ENCODE results near the gene ZNF44. TPM values are rescaled to one million over a fixed set of nuclear protein-coding genes. Genes with fewer than 3 reads are reported as not detected.

ZNF44 gene
- total RNA-seq, 1 experiment from 2014 or later, result 3.6 TPM

DNA sequence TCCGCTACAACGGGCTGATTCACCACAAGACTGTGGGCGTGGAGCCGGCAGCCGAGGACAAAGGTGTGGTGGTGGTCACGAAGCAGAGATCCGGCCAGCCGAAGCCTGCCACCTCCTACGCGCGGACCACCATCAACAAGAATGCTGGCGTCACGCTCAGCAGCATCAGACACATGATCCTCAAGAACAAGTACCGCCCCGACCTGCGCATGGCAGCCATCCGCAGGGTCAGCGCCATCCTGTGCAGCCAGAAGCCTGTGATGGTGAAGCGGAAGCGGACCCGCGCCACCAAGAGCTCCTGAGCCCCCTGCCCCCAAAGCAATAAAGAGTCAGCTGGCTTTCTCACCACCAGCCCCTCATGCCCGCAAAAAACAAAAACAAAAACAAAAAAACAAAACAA, 34.4 kb downstream of the ZNF44 start:
- Histone ChIP-seq H3K9me3 (ENCODE audit: control insufficient read depth in 1 of 2, insufficient read depth in 1 of 2, low read depth in 1 of 2, low read length in 2 of 2) (peaks cover 3 to 4% of the 10 kb centered on the region in 2 experiments; a peak in 2 of 4 replicates), H3K9ac (ENCODE audit: low read length) (no peak overlapping the region), H3K27ac (ENCODE audit: low read depth, low read length) (no peak overlapping the region), H3K9me2 (ENCODE audit: insufficient read depth) (no peaks in the 10 kb centered on the region), H3K36me3 (ENCODE audit: control insufficient read depth in 1 of 2, insufficient read depth in 2 of 2, low read length in 2 of 2) (no peaks in the 10 kb centered on the region), H3K4me2 (ENCODE audit: low read length) (no peak overlapping the region), H4K20me1 (ENCODE audit: insufficient read depth) (no peaks in the 10 kb centered on the region), H3K79me2 (ENCODE audit: insufficient read depth, low read length) (no peaks in the 10 kb centered on the region), H3K4me3 (replicated peaks in 1 of 2; ENCODE audit: low read depth in 1 of 2, low read length in 2 of 2) (no peak overlapping the region), H3K27me3 (ENCODE audit: insufficient read depth, low read length) (no peaks in the 10 kb centered on the region), H3K4me1 (ENCODE audit: control insufficient read depth in 1 of 2, insufficient read depth in 2 of 2, low read length in 2 of 2) (no peaks in the 10 kb centered on the region), H2AFZ (ENCODE audit: low read depth, low read length, poor library complexity, severe bottlenecking) (no peak overlapping the region)
- no TSS peak for BruUV-seq (replicated peaks)
- ChIA-PET RAD21 (ENCODE audit: low non-redundant PET in 1 of 2, low total read pairs in 2 of 2, uncharacterized antibody in 2 of 2, unreplicated experiment in 2 of 2) (no interaction called here), CTCF (no interaction called here), POLR2A (no interaction called here)
- TF ChIP-seq, protein P1, sequence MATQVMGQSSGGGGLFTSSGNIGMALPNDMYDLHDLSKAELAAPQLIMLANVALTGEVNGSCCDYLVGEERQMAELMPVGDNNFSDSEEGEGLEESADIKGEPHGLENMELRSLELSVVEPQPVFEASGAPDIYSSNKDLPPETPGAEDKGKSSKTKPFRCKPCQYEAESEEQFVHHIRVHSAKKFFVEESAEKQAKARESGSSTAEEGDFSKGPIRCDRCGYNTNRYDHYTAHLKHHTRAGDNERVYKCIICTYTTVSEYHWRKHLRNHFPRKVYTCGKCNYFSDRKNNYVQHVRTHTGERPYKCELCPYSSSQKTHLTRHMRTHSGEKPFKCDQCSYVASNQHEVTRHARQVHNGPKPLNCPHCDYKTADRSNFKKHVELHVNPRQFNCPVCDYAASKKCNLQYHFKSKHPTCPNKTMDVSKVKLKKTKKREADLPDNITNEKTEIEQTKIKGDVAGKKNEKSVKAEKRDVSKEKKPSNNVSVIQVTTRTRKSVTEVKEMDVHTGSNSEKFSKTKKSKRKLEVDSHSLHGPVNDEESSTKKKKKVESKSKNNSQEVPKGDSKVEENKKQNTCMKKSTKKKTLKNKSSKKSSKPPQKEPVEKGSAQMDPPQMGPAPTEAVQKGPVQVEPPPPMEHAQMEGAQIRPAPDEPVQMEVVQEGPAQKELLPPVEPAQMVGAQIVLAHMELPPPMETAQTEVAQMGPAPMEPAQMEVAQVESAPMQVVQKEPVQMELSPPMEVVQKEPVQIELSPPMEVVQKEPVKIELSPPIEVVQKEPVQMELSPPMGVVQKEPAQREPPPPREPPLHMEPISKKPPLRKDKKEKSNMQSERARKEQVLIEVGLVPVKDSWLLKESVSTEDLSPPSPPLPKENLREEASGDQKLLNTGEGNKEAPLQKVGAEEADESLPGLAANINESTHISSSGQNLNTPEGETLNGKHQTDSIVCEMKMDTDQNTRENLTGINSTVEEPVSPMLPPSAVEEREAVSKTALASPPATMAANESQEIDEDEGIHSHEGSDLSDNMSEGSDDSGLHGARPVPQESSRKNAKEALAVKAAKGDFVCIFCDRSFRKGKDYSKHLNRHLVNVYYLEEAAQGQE (IDR thresholded peaks at IDR 0.05; ENCODE audit: low read depth), result no peak
- no peak for TF ChIP-seq TCF7L2 (IDR thresholded peaks at IDR 0.05; ENCODE audit: borderline replicate concordance, extremely low read depth, insufficient read depth, insufficient read length)
- no peak for TF ChIP-seq FOSL1 (IDR thresholded peaks at IDR 0.05; ENCODE audit: low read depth)
- no peak for TF ChIP-seq RAD21 (IDR thresholded peaks at IDR 0.05; ENCODE audit: low read depth)
- no peak for TF ChIP-seq POLR2AphosphoS5 (IDR thresholded peaks at IDR 0.05; ENCODE audit: low read depth, low read length)
- ATAC-seq, result no peak
- no peak for DNase-seq (ENCODE audit: low read depth, low spot score)
- intact Hi-C loops (cut with micrococcal nuclease), result no loop called here

DNA sequence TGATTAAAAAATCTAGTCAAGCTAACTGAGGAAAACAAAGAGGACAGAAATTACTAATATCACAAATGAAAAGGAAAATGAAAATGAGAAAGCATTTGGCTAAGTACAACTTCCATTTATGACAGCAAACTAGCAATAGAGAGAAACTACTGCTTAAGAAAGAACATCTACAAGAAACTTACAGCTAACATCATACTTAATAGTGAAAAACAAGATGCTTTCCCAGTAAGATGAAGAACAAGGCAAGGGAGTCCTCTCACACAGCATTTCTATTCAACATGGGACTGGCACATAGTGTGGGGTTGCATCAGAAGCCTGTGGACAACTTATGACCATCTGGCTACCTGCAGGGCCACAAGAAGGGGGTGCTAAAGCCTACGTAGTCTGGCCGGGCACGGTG, 39.3 kb downstream of the ZNF44 start:
- H3K9me3 ChIP-seq (ENCODE audit: control insufficient read depth in 1 of 2, insufficient read depth in 1 of 2, low read depth in 1 of 2, low read length in 2 of 2), result peaks cover 4 to 5% of the 10 kb centered on the region in 2 experiments; a peak in 2 of 4 replicates
- no peak overlapping the region for H3K9ac ChIP-seq (ENCODE audit: low read length)
- H3K36me3 ChIP-seq (ENCODE audit: control insufficient read depth in 1 of 2, insufficient read depth in 2 of 2, low read length in 2 of 2), result no peaks in the 10 kb centered on the region
- BruUV-seq (replicated peaks), result no TSS peak
- H3K27ac ChIP-seq (ENCODE audit: low read depth, low read length), result no peak overlapping the region
- no peaks in the 10 kb centered on the region for H4K20me1 ChIP-seq (ENCODE audit: insufficient read depth)
- no peaks in the 10 kb centered on the region for H3K79me2 ChIP-seq (ENCODE audit: insufficient read depth, low read length)
- ChIA-PET POLR2A (no interaction called here), RAD21 (ENCODE audit: low non-redundant PET in 1 of 2, low total read pairs in 2 of 2, uncharacterized antibody in 2 of 2, unreplicated experiment in 2 of 2) (no interaction called here), CTCF (no interaction called here)
- H3K4me3 ChIP-seq (replicated peaks in 1 of 2; ENCODE audit: low read depth in 1 of 2, low read length in 2 of 2), result no peak overlapping the region
- H3K27me3 ChIP-seq (ENCODE audit: insufficient read depth, low read length), result no peaks in the 10 kb centered on the region
- no peak for ATAC-seq
- DNase-seq (ENCODE audit: low read depth, low spot score), result no peak
- H3K4me2 ChIP-seq (ENCODE audit: low read length), result no peak overlapping the region
- no peaks in the 10 kb centered on the region for H3K4me1 ChIP-seq (ENCODE audit: control insufficient read depth in 1 of 2, insufficient read depth in 2 of 2, low read length in 2 of 2)
- H2AFZ ChIP-seq (ENCODE audit: low read depth, low read length, poor library complexity, severe bottlenecking), result no peak overlapping the region
- intact Hi-C loops (cut with micrococcal nuclease), result no loop called here
- no peaks in the 10 kb centered on the region for H3K9me2 ChIP-seq (ENCODE audit: insufficient read depth)
- TF ChIP-seq, protein P1 (IDR thresholded peaks at IDR 0.05; ENCODE audit: low read depth), result no peak
- TF ChIP-seq, protein P2, sequence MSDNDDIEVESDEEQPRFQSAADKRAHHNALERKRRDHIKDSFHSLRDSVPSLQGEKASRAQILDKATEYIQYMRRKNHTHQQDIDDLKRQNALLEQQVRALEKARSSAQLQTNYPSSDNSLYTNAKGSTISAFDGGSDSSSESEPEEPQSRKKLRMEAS (IDR thresholded peaks at IDR 0.05), result no peak
- TF ChIP-seq EZH2phosphoT487 (IDR thresholded peaks at IDR 0.05; ENCODE audit: borderline replicate concordance) (no peak), SIN3A (IDR thresholded peaks at IDR 0.05; ENCODE audit: low read depth) (no peak), CBX3 (IDR thresholded peaks at IDR 0.05; ENCODE audit: low read depth) (no peak), TCF7L2 (IDR thresholded peaks at IDR 0.05; ENCODE audit: borderline replicate concordance, extremely low read depth, insufficient read depth, insufficient read length) (no peak), SP1 (IDR thresholded peaks at IDR 0.05; ENCODE audit: low read depth) (no peak), SRF (IDR thresholded peaks at IDR 0.05; ENCODE audit: low read depth) (no peak), YY1 (IDR thresholded peaks at IDR 0.05; ENCODE audit: extremely low read depth, insufficient replicate concordance, low read depth, low read length) (no peak)

Data from HCT116 (cell line).